GM12874 (cell line): ENCODE data around the gene PLEKHG4B.

ENCODE experiments used
- TF ChIP-seq, protein P1 (sequence below): IDR thresholded peaks from 2 replicates; pipeline ENCODE4 v1.5.1; 2011; ENCODE audit warnings: low read depth, mild to moderate bottlenecking, control low read depth, low read length, moderate library complexity; ENCODE audit not compliant: insufficient read depth

PLEKHG4B gene

DNA sequence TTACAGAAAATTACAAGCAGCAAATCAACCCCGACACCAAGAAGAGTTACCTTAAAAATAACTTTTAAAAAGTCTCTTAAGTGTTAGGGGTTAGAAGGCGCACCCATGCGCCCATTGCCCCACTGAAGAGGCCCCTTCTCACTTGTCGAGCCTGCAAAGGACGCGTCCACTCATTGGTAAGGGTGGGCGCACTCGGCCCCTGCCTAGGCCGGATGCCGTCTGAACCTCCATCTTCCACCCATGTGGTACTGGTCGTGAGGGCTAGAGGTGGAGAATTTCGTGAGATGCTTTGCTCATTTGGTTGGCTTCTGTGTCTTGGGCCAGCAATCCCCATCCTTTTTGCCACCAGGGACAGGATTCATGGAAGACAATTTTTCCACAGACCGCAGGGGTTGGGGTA, 71.9 kb downstream of the PLEKHG4B start:
- TF ChIP-seq, protein P1, sequence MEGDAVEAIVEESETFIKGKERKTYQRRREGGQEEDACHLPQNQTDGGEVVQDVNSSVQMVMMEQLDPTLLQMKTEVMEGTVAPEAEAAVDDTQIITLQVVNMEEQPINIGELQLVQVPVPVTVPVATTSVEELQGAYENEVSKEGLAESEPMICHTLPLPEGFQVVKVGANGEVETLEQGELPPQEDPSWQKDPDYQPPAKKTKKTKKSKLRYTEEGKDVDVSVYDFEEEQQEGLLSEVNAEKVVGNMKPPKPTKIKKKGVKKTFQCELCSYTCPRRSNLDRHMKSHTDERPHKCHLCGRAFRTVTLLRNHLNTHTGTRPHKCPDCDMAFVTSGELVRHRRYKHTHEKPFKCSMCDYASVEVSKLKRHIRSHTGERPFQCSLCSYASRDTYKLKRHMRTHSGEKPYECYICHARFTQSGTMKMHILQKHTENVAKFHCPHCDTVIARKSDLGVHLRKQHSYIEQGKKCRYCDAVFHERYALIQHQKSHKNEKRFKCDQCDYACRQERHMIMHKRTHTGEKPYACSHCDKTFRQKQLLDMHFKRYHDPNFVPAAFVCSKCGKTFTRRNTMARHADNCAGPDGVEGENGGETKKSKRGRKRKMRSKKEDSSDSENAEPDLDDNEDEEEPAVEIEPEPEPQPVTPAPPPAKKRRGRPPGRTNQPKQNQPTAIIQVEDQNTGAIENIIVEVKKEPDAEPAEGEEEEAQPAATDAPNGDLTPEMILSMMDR, result no peak

DNA sequence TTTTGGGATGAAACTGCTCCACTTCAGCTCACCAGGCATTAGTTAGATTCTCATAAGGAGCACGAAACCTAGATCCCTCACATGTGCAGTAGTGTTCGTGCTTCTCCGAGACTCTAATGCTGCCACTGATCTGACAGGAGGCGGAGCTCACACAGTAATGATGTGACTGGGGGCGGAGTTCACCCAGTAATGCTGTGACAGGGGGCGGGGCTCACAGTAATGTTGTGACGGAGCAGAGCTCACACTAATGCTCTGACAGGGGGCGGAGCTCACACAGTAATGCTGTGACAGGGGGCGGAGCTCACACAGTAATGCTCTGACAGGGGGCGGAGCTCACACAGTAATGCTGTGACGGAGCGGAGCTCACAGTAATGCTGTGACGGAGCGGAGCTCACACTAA, 72.3 kb downstream of the PLEKHG4B start:
- TF ChIP-seq, protein P1, result no peak

DNA sequence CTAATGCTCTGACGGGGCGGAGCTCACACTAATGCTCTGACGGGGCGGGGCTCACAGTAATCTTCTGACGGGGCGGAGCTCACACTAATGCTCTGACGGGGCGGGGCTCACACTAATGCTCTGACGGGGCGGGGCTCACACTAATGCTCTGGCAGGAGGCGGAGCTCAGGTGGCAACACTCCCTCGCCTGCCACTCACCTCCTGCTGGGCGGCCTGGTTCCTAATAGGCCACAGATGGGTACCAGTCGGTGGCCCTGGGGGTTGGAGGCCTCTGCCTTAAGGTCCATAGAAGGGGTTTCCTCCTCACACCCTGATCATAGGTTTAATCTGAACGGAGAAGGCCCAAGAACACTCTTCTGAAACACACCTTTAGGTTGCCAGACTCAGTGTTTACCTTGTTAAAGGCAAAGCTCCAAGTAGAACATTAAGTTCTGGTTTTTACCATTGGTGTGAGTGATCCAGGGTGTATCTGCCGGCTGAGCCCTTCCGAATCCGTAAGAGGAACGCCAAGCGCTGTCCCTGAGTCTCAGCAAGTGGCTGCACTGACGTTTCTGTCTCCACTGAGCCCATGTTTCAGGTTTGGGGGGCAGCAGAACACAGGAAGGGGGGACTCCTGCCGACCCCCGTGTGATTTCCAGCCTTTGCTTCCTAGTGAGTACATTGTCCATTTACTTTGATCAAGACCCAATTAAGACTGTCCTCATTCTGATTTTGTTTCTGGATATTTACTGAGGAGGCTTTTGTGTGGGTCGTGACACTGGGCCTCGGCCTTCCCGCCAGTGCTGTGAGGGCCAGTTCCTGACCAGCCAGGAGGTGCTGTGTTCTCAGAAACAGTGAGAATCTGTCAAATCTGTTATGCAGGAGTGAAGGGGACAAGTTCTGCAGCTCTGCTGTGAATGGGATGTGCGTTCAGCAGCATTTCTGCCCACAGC, 74.7 kb downstream of the PLEKHG4B start:
- TF ChIP-seq, protein P1, result no peak

DNA sequence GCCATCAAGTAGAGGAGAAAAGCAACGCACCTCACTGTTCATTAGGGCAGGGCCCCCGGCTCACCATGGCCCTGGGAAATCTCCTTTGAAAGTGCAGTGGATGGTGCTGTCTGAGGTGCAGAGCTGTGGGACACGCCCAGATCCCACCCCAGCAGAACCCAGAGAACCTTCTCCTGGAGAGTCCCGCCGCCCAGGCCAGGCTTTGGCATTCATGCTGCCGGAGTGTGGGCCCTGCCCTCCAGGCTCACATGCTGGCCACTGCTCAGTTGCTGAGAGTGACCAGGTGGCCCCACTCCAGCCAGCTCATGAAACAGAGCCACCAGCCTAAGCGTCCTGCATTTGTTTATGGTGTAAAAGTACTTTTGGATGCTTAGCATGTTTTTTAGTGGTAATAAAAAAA, 75.5 kb downstream of the PLEKHG4B start:
- TF ChIP-seq, protein P1, result no peak

DNA sequence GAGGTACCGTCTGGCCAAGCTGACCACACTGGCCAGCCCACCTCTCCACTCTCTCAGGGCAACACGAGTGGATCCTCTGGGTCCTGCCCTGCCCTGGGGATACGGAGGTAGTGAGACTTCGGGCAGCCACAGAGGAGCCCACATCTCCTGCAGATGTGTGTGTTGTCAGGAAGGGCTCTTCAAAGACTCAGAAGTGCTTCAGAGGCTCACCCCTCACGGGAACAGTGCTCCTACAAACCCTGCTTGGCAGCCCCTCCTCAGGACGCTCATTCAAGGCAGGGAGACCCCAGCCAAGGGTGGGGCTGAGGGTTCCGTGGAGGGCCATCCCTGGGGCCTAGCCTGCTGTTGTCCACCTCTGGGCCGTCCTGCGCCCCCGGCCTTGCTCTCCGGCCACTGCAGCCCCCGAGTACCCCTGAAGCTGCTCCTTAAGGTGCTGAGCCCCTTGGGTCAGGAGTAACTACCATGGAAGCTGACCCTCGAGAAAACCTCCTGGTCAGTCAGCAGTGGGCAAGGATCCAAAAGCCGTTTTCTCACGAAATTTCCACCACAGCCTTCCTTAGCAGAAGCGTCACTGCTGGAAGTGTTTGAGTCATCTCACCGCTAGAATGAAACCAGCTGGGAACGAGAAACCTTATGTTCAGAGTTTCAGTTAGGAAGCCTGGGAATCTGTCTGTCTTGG, 76.2 kb downstream of the PLEKHG4B start:
- TF ChIP-seq, protein P1, result no peak

DNA sequence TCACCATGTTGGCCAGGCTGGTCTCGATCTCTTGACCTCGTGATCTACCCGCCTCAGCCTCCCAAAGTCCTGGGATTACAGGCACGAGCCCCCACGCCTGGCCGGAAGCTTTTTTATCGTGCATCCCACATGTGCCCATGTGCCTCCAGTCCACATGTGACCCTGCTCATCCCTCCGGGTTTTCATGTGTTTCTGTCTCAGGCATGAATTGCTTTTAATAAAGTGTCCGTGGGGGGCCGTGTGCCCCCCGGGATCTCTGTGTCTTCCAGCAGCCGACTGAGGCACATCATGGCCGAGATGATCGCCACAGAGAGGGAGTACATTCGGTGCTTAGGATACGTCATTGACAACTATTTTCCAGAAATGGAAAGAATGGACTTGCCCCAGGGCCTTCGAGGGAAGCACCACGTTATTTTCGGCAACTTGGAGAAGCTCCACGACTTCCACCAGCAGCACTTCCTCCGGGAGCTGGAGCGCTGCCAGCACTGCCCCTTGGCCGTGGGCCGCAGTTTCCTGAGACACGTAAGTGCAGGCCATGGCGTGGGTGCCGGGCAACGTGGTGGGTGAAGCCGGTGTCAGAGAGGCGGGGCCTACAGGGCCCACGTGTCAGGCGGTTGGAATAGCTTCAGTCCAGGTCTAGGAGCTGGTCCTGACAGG, 77.2 kb downstream of the PLEKHG4B start:
- TF ChIP-seq, protein P1, result no peak

DNA sequence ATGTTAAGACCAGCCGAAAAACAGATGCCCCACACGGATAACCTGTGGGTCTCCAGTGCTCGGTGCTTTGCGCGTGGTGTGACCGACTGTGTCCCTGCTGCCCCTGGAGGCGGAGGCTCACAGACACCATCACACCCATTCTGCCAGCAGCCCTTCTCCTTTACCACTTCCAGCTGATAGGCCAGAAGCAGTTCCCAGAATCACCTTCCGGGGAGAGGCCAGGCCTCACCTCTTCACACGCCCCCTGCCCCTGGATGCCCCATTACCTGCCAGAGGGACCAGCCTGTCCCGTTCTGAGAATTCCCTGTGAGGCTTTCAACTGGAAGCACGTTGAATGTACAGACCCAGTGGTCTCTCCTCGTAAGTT, 77.7 kb downstream of the PLEKHG4B start:
- TF ChIP-seq, protein P1, result no peak
